ENCODE results near the gene SNRNP70. TPM values are rescaled to one million over a fixed set of nuclear protein-coding genes. Genes with fewer than 3 reads are reported as not detected.
"Not testable (repeated sequence)": the region's sequence is repeated elsewhere in the genome, so short reads cannot be mapped to it uniquely, and the experiment has no call there.

SNRNP70 gene
- total RNA-seq, 3 donors from 2014 or later = 222 to 444 (median 316) TPM

DNA sequence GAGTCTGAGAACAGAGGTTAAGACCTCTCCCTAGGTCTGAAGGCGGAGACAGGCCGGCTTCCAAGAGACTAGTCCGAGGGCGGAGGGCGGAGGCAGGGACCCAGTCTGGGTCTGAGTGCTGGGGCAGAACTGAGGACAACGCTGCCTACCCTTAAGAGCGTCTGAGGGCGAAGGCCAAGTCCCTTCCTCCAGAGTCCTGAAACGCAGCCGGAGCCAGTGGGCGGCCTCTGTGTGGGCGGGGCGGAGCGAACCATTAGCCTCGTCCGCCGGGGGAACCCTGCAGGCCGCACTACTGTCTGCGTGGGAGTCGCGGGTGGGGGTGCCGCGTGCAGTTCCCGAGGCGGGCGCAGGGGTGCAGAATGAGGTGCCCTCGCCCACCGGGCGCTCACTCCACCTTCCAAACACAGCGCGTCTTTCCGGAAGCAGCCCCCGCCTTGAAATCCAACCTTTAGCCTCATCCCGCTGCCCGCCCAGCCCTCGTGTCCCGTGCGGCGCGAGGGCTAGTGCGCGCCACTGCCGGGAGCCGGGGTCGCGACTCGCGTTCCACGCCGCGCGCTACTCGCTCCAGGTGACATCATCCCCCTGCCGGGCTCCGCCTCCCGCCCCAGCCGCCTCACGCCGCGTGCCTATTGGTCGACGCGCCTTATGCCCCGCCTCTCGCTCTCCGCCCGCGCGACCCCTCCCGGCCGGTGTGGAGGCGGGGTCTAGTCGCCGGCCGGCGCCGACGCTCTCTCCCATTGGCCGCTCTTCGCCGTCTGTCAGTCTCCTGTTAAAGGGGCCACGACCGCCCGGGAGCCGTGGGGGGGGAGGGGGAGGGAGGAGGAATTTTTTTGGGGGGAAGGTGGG, 33.5 kb downstream of the SNRNP70 start, which contains the start of gene C19orf73:
Gene C19orf73, minus strand, starts transcription at position 579 of the 846 bp plus-strand sequence. Its CDS starts 121 bp downstream, at position 458.
- H3K4me3 ChIP-seq = peak within 1 kb of the TSS; percentile 52 to 73 (median 65)
- peak within 1 kb of the TSS; percentile 97 to 98 for H3K27ac ChIP-seq
- peaks cover 0 to 14% of the 10 kb centered on the region in 2 donors for H3K4me1 ChIP-seq
- no peaks in the 10 kb centered on the region for H3K36me3 ChIP-seq
- no peaks in the 10 kb centered on the region for H3K27me3 ChIP-seq
- intact Hi-C loops (cut with DNase I; ENCODE audit: low total_unique reads) = loop anchor here (5.0 kb wide), 1 partner anchor 1421 kb away; no protein-coding TSS in a partner anchor
- TF ChIP-seq POLR2AphosphoS5 (IDR thresholded peaks at IDR 0.05) (peak; percentile 72 to 91 (median 81)), CTCF (IDR thresholded peaks at IDR 0.05) (peak; percentile 10 to 63 (median 23)), POLR2A (IDR thresholded peaks at IDR 0.05) (peak; percentile 28)
- no peaks in the 10 kb centered on the region for H3K9me3 ChIP-seq
- DNase-seq (ENCODE audit: low spot score in 2 of 2) = peak; percentile 93 to 97

DNA sequence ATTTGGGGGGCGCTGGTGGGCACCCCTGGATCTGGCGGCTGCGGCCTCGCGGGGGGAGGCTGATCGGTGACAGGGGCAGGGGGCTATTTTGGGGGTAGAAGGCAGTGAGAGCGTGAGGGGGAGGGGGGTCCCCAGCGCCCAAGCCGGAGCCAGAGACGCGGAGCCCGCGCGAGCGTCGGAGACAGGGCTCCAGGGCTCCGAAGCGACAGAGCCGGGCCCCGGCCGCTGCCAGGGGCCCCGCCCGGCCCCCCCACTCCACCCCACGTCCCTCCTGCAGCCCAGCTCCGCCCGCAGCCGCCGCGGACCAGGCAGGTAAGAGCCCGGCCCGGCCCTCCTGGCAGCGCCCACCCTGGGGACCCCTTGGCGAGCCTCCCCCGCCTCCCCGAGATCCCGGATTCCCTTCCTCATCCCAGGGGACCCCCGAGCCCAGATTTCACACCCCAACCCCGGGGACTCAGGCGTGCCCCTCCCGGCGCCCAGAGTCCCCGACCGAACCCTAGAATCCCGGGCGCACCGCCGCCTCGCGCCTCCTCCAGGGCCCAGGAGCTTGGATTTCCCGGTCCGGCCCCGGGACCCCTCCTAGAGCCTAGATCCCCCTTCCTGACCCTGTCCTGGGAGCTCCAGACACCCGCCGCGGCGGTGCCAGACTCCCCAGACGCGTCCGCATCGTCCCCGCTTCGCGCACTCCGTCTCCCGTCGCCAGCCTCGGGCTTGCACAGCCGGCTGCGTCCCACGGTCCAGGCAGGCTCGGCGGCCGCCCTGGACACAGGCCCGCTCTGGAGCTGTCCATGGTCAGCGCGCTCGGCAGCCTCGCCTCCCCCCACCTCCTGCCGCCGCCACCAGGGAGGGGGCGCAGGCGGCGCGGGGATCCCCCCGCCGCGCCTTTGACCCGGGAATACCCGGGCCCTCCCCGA, 34.4 kb downstream of the SNRNP70 start, which contains the start of gene PPFIA3:
Gene PPFIA3, plus strand, starts transcription at position 134 of the 914 bp plus-strand sequence. CDS start 8,330 bp downstream, outside the sequence.
- H3K36me3 ChIP-seq = no peaks in the 10 kb centered on the region
- TF ChIP-seq POLR2AphosphoS5 (IDR thresholded peaks at IDR 0.05) (peak in 1 of 3 donors; percentile 21), POLR2A (IDR thresholded peaks at IDR 0.05) (no peak)
- DNase-seq (ENCODE audit: low spot score in 2 of 2) = peak in 1 of 2 donors; percentile 72

GRCh38 chr19:49120325-49120683, 35.1 kb downstream of the SNRNP70 start:
- H3K4me1 ChIP-seq = peaks cover 0 to 12% of the 10 kb centered on the region in 2 donors
- H3K36me3 ChIP-seq = no peaks in the 10 kb centered on the region
- H3K27me3 ChIP-seq = no peaks in the 10 kb centered on the region
- no peak for DNase-seq (ENCODE audit: low spot score in 2 of 2)
- H3K27ac ChIP-seq = no peak overlapping the region
- intact Hi-C loops (cut with DNase I; ENCODE audit: low total_unique reads) = no loop called here
- peak overlapping the region in 2 of 3 donors; percentile 65 to 73 for H3K4me3 ChIP-seq
- no peaks in the 10 kb centered on the region for H3K9me3 ChIP-seq
- TF ChIP-seq POLR2AphosphoS5 (IDR thresholded peaks at IDR 0.05) (no peak), POLR2A (IDR thresholded peaks at IDR 0.05) (no peak), CTCF (IDR thresholded peaks at IDR 0.05) (no peak)

More for the DNA sequence above, 34.4 kb downstream of the SNRNP70 start, which contains the start of gene PPFIA3:
- Histone ChIP-seq H3K4me3 (peak within 1 kb of the TSS; percentile 52 to 73 (median 65)), H3K27ac (peak within 1 kb of the TSS; percentile 97 to 98), H3K9me3 (no peaks in the 10 kb centered on the region), H3K4me1 (peaks cover 0 to 12% of the 10 kb centered on the region in 2 donors), H3K27me3 (no peaks in the 10 kb centered on the region)
- intact Hi-C loops (cut with DNase I; ENCODE audit: low total_unique reads) = loop anchor here (5.0 kb wide), 1 partner anchor 1422 kb away; no protein-coding TSS in a partner anchor

DNA sequence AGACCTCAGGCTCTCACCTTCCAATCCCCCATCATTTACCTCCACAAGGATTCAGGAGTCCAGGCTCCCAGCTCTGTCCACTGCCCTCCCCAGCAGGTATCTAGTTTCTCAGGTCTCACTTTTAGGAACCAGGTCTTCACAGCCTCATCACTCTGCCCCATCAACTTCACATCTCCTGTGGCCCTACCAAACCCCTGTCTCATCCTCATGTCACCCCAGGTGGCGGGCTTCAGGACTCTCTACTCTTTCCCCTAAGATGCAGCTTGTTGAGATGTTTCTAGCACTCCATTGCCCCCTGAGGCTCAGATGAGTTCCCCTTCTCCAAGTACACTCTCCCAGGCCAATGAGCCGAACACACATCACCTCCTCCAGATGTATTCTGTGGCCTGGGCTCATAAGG, 35.6 kb downstream of the SNRNP70 start:
- H3K27me3 ChIP-seq = no peaks in the 10 kb centered on the region
- peaks cover 0 to 12% of the 10 kb centered on the region in 2 donors for H3K4me1 ChIP-seq
- no peak overlapping the region for H3K4me3 ChIP-seq
- no peak for DNase-seq (ENCODE audit: low spot score in 2 of 2)
- intact Hi-C loops (cut with DNase I; ENCODE audit: low total_unique reads) = no loop called here
- no peak overlapping the region for H3K27ac ChIP-seq
- no peaks in the 10 kb centered on the region for H3K9me3 ChIP-seq
- H3K36me3 ChIP-seq = no peaks in the 10 kb centered on the region
- TF ChIP-seq POLR2A (IDR thresholded peaks at IDR 0.05) (no peak), POLR2AphosphoS5 (IDR thresholded peaks at IDR 0.05) (no peak), CTCF (IDR thresholded peaks at IDR 0.05) (no peak)

DNA sequence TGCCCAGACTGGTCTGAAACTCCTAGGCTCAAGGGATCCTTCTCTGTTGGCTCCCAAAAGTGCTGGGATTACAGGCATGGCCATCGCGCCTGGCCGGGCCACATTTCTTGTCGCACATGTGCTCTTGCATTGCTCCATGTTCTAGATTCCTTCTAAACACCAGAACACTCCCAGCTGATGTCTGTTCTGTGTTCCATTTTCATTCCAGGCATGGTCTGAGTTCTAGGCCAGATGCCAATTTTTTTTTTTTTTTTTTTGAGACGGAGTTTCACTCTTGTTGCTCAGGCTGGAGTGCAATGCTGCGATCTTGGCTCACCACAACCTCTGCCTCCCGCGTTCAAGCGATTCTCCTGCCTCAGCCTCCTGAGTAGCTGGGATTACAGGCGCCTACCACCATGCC, 36.6 kb downstream of the SNRNP70 start:
- peaks cover 0 to 12% of the 10 kb centered on the region in 2 donors for H3K4me1 ChIP-seq
- H3K4me3 ChIP-seq; H3K27ac ChIP-seq; H3K36me3 ChIP-seq; DNase-seq (ENCODE audit: low spot score in 2 of 2); H3K27me3 ChIP-seq; intact Hi-C loops (cut with DNase I; ENCODE audit: low total_unique reads); H3K9me3 ChIP-seq: not testable (repeated sequence)

GRCh38 chr19:49123285-49123684, 38.0 kb downstream of the SNRNP70 start:
- H3K4me1 ChIP-seq; H3K27ac ChIP-seq; H3K27me3 ChIP-seq; intact Hi-C loops (cut with DNase I; ENCODE audit: low total_unique reads); DNase-seq (ENCODE audit: low spot score in 2 of 2); H3K4me3 ChIP-seq; H3K36me3 ChIP-seq; H3K9me3 ChIP-seq: not testable (repeated sequence)
